NCI-H2171 treated with DMSO at 0.1 percent for 48 hours (cell line): ENCODE measurements around the gene HHATL.

ENCODE experiments used
- DNase-seq: peaks from one replicate; lab custom pipeline; 2025; lab: John Stamatoyannopoulos, UW

Gene HHATL

GRCh38 chr3:42684632-42685362, 17.8 kb downstream of the HHATL start:
- no peak for DNase-seq

GRCh38 chr3:42683875-42684598, 18.6 kb downstream of the HHATL start:
- DNase-seq, result no peak

GRCh38 chr3:42682301-42683070, 20.1 kb downstream of the HHATL start:
- no peak for DNase-seq

GRCh38 chr3:42681361-42682038, 21.1 kb downstream of the HHATL start:
- no peak for DNase-seq

- DNase-seq, result no peak
Observed at GRCh38 chr3:42680806-42681205, 21.8 kb downstream of the HHATL start.

DNA sequence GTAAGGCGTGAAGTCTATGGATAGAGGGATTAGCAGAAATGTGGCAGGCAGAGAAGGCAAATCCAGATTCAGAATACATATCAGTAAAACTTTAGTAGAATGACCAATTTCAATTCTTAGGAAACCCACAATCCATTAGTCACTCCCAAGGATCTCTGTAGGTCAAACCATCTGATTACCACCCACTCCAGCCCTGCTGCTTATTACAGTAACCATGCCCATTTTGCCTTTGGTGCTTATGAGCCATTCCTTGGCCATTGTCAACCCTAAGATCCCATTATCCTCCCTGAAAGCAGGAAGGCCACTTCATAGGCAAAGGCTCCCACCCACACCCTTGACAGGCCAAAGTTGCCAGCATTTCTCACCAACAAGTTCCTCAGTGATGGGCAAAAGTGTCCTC, 22.3 kb downstream of the HHATL start:
- DNase-seq, result no peak

DNA sequence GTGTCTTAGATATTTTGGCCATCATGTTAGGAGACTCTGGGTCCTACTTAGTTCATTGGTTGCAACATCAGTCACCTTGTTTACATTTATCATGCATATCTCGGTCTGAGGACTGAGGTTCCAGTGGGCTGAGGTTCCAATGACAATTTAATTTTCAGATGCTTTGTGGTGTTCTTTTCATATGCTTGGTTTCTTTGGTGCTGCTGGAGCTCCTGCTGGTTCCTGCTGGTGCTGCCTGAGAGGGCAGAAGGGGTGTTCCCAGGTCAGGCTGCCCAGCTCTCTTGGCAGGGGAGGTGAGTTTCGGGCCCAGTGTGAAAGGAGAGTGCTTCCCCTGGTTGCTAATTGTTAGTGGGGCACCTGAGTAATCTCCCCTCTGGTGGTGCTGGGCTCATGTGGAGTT, 24.2 kb downstream of the HHATL start:
- no peak for DNase-seq

DNA sequence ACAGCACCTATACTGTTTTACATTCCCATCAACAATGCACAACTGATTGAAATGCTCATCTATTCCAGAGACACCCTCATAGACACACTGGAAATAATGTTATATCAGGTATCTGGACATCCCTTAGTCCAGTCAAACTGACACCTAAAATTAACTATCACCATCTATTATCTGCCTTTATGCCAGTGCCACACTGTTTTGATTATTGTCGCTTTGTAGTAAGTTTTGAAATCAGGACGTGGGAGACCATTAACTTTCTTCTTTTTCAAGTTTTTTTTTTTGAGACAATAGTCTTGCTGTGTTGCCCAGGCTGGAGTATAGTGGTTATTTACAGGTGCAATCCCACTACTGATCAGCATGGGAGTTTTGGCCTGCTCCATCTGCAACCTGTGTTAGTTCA, 26.7 kb downstream of the HHATL start:
- no peak for DNase-seq

- peak; percentile 61 for DNase-seq
Observed at GRCh38 chr3:42674146-42674545, 28.5 kb downstream of the HHATL start.

DNA sequence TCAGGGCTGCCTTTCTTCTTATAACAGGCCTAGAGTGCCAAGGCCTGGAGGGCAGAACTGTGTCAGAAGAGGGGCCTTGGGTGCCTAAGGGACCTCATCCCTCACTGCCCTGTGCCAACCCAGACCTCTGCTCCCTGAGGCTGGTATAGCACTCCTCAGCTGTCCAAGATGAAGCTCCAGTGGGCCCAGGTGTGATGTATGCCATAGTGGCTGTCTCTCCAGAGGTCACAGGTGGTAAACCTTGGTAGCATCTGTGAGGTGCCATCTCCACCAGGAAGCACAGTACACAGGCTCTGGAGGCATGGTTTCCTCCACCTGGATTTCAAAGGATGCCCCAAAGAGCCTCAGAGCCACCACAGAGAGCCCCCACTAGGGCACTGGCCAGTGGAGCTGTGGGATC, 29.5 kb downstream of the HHATL start:
- DNase-seq, result no peak

DNA sequence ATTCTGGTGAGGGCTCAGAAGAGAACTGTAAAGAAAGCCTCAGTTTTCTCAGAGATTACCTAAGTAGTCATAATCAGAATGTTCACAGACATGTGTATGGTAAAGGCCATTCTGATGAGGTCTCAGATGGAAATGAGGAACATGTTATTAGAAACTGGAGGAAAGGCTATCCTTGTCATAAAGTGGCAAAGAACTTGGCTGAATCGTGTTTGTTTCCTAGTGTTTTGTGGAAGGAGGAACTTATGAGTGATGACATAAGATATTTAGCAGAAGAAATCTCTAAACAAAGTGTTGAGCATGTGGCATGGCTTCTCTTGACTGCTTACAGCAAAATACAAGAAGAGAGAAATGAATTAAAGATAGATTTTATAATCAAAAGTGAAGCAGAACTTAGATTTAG, 30.1 kb downstream of the HHATL start:
- DNase-seq, result no peak

- DNase-seq, result no peak
Observed at GRCh38 chr3:42670670-42671069, 31.9 kb downstream of the HHATL start.

DNA sequence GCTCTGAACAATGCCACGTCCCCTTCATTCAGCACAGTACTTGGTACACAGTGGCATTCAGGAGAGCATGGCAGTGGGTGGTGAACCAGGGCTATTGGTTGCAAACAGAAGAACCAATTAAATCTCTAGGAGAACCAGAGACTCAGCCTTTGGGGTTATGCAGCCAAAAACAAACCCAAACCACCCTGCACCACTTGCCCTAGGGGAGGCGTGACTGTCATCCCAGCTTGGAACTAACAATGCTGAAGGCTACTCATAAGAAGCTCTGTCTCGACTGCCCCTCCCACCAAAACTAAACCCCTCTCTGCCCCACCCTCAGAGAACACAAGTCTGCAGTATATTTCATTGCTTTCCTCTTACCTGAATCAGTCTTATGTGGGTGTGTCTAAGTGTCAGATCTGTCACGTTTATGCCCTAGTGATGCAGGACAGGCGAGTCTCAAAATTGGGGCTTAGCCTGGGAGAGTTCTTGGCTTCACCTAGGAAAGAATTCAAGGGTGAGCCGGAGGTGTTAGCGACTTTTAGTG, 32.5 kb downstream of the HHATL start:
- no peak for DNase-seq

- no peak for DNase-seq
Observed at GRCh38 chr3:42668793-42669217, 33.8 kb downstream of the HHATL start.

- DNase-seq, result no peak
Observed at GRCh38 chr3:42668413-42668760, 34.2 kb downstream of the HHATL start.

DNA sequence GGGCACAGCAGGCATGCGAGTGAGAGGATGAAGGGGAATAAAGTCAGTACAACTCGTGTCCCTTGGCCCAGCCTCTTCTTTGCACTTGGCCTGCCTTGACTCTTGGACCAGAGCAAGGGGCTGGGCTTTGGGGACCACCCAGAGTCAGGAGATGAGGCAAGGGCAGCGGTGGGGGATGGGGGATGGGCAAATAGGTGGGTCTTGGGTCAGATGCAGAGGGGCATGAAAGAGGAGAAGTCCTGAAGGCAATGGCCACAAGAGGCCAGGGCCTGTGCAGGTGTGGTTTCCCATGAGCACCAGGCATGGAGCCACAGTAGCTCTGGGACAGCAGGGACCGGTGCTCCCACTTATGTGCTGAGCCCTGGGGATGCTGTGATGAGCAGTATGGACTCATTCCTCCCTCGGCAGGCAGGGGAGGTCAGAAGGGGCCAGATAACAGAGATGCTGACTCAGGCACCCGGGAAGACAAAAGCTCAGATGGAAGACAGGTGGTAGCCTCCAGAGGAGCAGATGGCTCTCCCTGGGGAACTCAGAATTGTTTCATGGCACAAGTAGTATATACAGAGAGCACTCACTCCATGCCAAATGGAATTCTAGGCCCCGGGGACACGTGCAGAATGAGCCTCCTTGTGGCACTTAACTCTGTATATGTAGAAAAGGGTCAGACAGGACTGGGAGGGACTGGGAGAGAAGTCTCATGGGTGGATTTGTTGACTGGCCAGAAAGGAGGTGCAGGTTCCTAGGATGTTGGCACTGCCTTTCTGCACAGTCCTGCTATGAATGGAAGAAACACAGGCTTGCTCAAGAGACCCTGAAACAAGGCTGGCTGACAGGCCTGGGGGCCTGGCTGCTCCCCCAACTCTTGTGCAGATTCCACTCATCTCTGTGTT, 34.8 kb downstream of the HHATL start:
- DNase-seq, result peak; percentile 93

GRCh38 chr3:42667096-42667522, 35.5 kb downstream of the HHATL start:
- no peak for DNase-seq

GRCh38 chr3:42666577-42666998, 36.0 kb downstream of the HHATL start:
- DNase-seq, result no peak

DNA sequence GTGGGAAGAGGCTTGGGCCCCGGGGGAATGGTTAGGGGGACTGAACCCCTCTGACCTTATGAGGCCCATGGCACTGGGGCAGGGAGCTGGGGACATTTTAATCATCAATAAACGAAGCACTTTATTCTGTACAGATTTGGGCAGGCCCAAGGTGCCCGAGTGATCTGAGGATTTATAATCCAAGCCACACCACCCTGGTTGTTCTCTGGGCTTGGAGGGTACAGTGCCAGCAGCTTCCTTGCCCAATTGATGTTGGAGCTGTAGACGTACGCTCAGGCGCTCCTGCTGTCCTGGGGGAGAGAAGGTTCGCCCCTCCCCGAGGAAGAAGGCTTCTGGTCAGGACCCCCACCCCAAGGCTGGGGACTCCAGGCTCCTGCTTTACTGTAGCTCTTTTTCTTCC, 36.6 kb downstream of the HHATL start:
- DNase-seq, result no peak

GRCh38 chr3:42665050-42665878, 37.3 kb downstream of the HHATL start:
- DNase-seq, result no peak
